ENCODE data around the gene PNKP. TPM values are rescaled to one million over a fixed set of nuclear protein-coding genes. Genes with fewer than 3 reads are reported as not detected.
"Not testable (repeated sequence)": the region's sequence is repeated elsewhere in the genome, so short reads cannot be mapped to it uniquely, and the experiment has no call there.

The PNKP gene
- total RNA-seq, 4 donors from 2014 or later, result 14.9 to 43.4 (median 21.1) TPM

- DNase-seq, result no peak
- no peaks in the 10 kb centered on the region for H3K9me3 ChIP-seq
- no peak overlapping the region for H3K4me3 ChIP-seq
- no peaks in the 10 kb centered on the region for H3K27me3 ChIP-seq
- peaks cover 0 to 26% of the 10 kb centered on the region in 2 donors for H3K36me3 ChIP-seq
- peaks cover 11 to 33% of the 10 kb centered on the region in 2 donors for H3K4me1 ChIP-seq
- in situ Hi-C loops (cut with MboI; ENCODE audit: low sequenced_read_pairs in 4 of 4), result no loop called here
- peak overlapping the region in 2 of 4 donors; percentile 22 to 96 for H3K27ac ChIP-seq
- no peak for TF ChIP-seq POLR2A (IDR thresholded peaks at IDR 0.05)
- TF ChIP-seq, protein P1, sequence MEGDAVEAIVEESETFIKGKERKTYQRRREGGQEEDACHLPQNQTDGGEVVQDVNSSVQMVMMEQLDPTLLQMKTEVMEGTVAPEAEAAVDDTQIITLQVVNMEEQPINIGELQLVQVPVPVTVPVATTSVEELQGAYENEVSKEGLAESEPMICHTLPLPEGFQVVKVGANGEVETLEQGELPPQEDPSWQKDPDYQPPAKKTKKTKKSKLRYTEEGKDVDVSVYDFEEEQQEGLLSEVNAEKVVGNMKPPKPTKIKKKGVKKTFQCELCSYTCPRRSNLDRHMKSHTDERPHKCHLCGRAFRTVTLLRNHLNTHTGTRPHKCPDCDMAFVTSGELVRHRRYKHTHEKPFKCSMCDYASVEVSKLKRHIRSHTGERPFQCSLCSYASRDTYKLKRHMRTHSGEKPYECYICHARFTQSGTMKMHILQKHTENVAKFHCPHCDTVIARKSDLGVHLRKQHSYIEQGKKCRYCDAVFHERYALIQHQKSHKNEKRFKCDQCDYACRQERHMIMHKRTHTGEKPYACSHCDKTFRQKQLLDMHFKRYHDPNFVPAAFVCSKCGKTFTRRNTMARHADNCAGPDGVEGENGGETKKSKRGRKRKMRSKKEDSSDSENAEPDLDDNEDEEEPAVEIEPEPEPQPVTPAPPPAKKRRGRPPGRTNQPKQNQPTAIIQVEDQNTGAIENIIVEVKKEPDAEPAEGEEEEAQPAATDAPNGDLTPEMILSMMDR (IDR thresholded peaks at IDR 0.05 in 4 of 5, conservative IDR thresholded peaks at IDR 0.05 in 1 of 5), result no peak
- intact Hi-C loops (cut with DNase I; ENCODE audit: low total_unique reads), result no loop called here
- no peak for ATAC-seq
These were observed 42.7 kb downstream of the PNKP start for GRCh38 chr19:49824662-49825061.

DNA sequence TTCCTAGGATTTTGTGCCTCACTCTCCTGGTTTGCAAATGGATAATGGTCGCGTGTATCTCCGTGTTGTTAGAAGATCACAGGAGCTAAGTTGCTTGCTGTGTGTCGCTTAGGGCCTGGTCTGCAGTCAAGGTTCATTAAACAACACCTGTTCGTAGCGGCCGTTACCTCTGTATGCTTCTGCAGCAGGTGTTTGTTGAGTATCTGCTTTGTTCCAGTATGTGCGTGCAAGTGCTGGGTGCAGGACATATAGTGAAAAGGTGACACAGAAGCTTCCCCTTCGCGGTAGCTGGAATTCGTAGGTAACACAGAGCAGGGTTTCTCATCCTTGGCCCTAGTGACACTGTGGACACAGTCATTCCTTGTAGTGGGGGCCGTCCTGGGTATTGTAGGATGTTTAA, 43.9 kb downstream of the PNKP start:
- in situ Hi-C loops (cut with MboI; ENCODE audit: low sequenced_read_pairs in 4 of 4) (no loop called here), intact Hi-C loops (cut with DNase I; ENCODE audit: low total_unique reads) (no loop called here)
- TF ChIP-seq, protein P1 (IDR thresholded peaks at IDR 0.05 in 4 of 5, conservative IDR thresholded peaks at IDR 0.05 in 1 of 5), result no peak
- no peak for TF ChIP-seq POLR2A (IDR thresholded peaks at IDR 0.05)
- Histone ChIP-seq H3K9me3 (no peaks in the 10 kb centered on the region), H3K36me3 (peaks cover 0 to 26% of the 10 kb centered on the region in 2 donors), H3K27me3 (no peaks in the 10 kb centered on the region), H3K4me1 (peaks cover 12 to 31% of the 10 kb centered on the region in 2 donors), H3K27ac (peak overlapping the region in 1 of 4 donors; percentile 23), H3K4me3 (no peak overlapping the region)
- ATAC-seq, result no peak
- DNase-seq, result no peak

DNA sequence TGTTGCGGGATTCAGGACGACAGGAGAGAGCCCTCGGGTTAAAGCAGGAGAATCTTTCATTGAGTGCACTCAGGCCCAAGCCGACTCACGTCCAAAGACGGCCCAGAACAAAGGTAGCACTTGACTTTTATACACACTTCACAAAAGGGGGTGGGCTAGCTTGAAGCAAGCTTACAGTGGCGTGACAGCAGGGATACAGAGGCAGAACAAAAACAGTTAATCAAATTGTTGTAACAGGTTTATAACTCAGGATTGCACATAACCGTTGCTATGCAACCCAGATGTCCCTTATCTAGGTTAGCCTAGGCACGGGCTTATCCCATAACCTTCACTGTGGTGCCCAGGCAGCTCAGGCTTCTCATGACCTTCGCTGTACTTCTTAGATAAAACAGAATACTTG, 47.3 kb downstream of the PNKP start:
- Histone ChIP-seq H3K9me3 (no peaks in the 10 kb centered on the region), H3K4me1 (peaks cover 17 to 18% of the 10 kb centered on the region in 2 donors), H3K27me3 (no peaks in the 10 kb centered on the region), H3K36me3 (peaks cover 0 to 26% of the 10 kb centered on the region in 2 donors), H3K4me3 (no peak overlapping the region), H3K27ac (peak overlapping the region; percentile 94 to 99 (median 97))
- ATAC-seq (no peak), DNase-seq (no peak)
- TF ChIP-seq POLR2A (IDR thresholded peaks at IDR 0.05), result no peak
- TF ChIP-seq, protein P1 (IDR thresholded peaks at IDR 0.05 in 4 of 5, conservative IDR thresholded peaks at IDR 0.05 in 1 of 5), result no peak
- intact Hi-C loops (cut with DNase I; ENCODE audit: low total_unique reads) (no loop called here), in situ Hi-C loops (cut with MboI; ENCODE audit: low sequenced_read_pairs in 4 of 4) (no loop called here)

DNA sequence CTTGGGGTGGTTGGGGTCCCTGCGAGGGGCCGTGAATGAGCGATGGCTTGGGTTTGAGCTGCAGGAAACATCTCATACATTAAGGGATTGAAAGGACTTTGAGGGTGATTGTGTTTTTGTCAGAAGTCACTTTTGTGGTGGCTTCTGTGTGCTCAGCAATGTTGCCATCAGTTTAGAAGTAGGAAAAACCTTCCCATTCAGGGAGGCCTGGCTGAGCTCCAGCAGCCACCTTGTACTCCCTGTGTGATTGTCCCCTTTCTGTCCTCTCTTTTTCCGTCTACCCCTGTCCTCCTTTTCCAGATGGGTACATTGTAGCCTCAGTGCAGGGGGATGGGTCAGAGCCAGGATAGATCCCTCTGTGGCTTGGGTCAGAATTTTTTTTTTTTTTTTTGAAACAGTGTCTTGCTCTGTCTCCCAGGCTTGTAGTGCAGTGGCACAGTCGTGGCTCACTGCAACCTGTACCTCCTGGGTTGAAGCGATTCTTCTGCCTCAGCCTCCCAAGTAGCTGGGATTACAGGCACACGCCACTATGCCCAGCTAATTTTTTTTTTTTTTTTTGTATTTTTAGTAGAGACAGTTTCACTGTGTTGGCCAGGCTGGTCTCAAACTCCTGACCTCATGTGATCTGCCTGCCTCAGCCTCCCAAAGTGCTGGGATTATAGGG, 47.8 kb downstream of the PNKP start:
- in situ Hi-C loops (cut with MboI; ENCODE audit: low sequenced_read_pairs in 4 of 4), result loop anchor here in 2 of 4 donors (10.0 kb wide), 1 partner anchor 55 kb away; the partner anchor contains the start of genes AKT1S1 (in 2 of the 2) and TBC1D17 (in 2 of the 2)
- Histone ChIP-seq H3K27ac (peak overlapping the region; percentile 94 to 99 (median 97)), H3K36me3 (peaks cover 0 to 26% of the 10 kb centered on the region in 2 donors), H3K4me1 (peaks cover 17 to 18% of the 10 kb centered on the region in 2 donors), H3K4me3 (peak overlapping the region in 3 of 4 donors; percentile 78 to 96 (median 90))
- not testable (repeated sequence) for H3K27me3 ChIP-seq, DNase-seq, H3K9me3 ChIP-seq, ATAC-seq
- intact Hi-C loops (cut with DNase I; ENCODE audit: low total_unique reads), result loop anchor here (10.0 kb wide), 1 partner anchor 825 kb away; the partner anchor contains the start of genes GYS1 and RUVBL2

GRCh38 chr19:49818649-49819370, 48.6 kb downstream of the PNKP start:
- DNase-seq, result no peak
- intact Hi-C loops (cut with DNase I; ENCODE audit: low total_unique reads) (loop anchor here (10.0 kb wide), 1 partner anchor 824 kb away; the partner anchor contains the start of genes GYS1 and RUVBL2), in situ Hi-C loops (cut with MboI; ENCODE audit: low sequenced_read_pairs in 4 of 4) (loop anchor here in 2 of 4 donors (10.0 kb wide), 1 partner anchor 56 kb away; the partner anchor contains the start of genes AKT1S1 (in 2 of the 2) and TBC1D17 (in 2 of the 2))
- Histone ChIP-seq H3K4me1 (peaks cover 17 to 22% of the 10 kb centered on the region in 2 donors), H3K9me3 (no peaks in the 10 kb centered on the region), H3K27me3 (no peaks in the 10 kb centered on the region), H3K27ac (peak overlapping the region; percentile 94 to 99 (median 97)), H3K36me3 (peaks cover 0 to 22% of the 10 kb centered on the region in 2 donors), H3K4me3 (peak overlapping the region; percentile 78 to 96 (median 86))
- ATAC-seq, result no peak
- TF ChIP-seq POLR2A (IDR thresholded peaks at IDR 0.05), result no peak
- TF ChIP-seq, protein P1 (IDR thresholded peaks at IDR 0.05 in 4 of 5, conservative IDR thresholded peaks at IDR 0.05 in 1 of 5), result no peak

All from gastrocnemius medialis (tissue), 4 donors.